GM12892 (cell line): ENCODE data around the gene COX18.

Source experiments
- POLR2A ChIP-seq: IDR thresholded peaks from 2 replicates; pipeline ENCODE4 v1.6.1; 2011; ENCODE audit warnings: low read depth, low read length, control low read depth
- POLR2AphosphoS5 ChIP-seq: IDR thresholded peaks from 2 replicates; pipeline ENCODE4 v1.6.1; 2011; ENCODE audit warnings: low read depth, low read length, control low read depth
- TAF1 ChIP-seq: IDR thresholded peaks from 2 replicates; pipeline ENCODE4 v1.6.1; 2011; ENCODE audit warnings: low read depth, mild to moderate bottlenecking, control low read depth, low read length, borderline replicate concordance

DNA sequence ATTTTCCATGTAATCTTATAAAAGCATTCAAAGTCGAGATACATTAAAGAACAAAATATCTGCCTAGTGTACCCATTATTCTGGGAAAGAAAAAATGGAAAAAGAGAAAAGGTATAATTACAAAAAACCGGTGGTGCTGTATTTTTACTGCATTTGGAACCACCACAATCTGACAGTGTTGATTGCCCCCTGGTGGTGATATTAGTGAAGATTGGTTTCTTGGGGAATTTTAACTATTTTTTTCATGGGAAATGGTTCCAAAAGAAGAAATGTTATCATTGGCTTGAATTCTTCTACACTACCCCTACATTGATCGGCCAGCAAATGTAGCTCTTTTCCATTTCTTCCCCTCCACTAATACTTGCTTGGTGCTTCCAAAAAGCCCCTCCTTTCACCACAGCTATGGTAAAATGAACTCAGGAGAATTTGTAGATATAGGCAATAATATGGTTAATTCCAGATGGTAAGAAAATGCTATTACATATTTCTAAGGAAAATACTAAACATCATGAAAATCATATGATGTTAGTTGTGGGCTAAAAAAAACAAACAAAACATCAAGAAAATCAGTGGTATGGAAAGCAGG, 50.0 kb downstream of the COX18 start:
- no peak for TF ChIP-seq POLR2A
- TF ChIP-seq TAF1 = no peak
- TF ChIP-seq POLR2AphosphoS5 = no peak
